H9 (cell line): ENCODE data around the gene MYO1D. TPM values are rescaled to one million over a fixed set of nuclear protein-coding genes. Genes with fewer than 3 reads are reported as not detected.

Experiments
- DNase-seq: peaks from one replicate; pipeline ENCODE4 v3.0.0-alpha.2; 2017
- H2AFZ ChIP-seq: one replicate; pipeline ENCODE4 v1.6.1; 2013; ENCODE audit warnings: mild to moderate bottlenecking, low read length, control low read depth, moderate library complexity
- H2AK5ac ChIP-seq: 2 replicates; pipeline ENCODE4 v1.6.1; 2013; ENCODE audit warnings: low read length, control low read depth, mixed read lengths; ENCODE audit not compliant: insufficient read length
- H2BK120ac ChIP-seq: one replicate; pipeline ENCODE4 v1.6.1; 2013; ENCODE audit warnings: low read depth, mild to moderate bottlenecking, low read length, control low read depth, inconsistent platforms; ENCODE audit not compliant: poor library complexity, severe bottlenecking
- H2BK12ac ChIP-seq: 2 replicates; pipeline ENCODE4 v1.6.1; 2013; ENCODE audit warnings: low read length, control low read depth, mixed read lengths, low read depth; ENCODE audit not compliant: insufficient read length
- H2BK15ac ChIP-seq: 2 replicates; pipeline ENCODE4 v1.6.1; 2013; ENCODE audit warnings: low read depth, low read length, control low read depth
- H2BK20ac ChIP-seq: one replicate; pipeline ENCODE4 v1.6.1; 2013; ENCODE audit warnings: low read depth, mild to moderate bottlenecking, low read length, control low read depth, inconsistent platforms; ENCODE audit not compliant: poor library complexity, severe bottlenecking
- H2BK5ac ChIP-seq: 2 replicates; pipeline ENCODE4 v1.6.1; 2013; ENCODE audit warnings: low read length, control low read depth, mixed read lengths; ENCODE audit not compliant: insufficient read length
- H3K14ac ChIP-seq: 2 replicates; pipeline ENCODE4 v1.6.1; 2013; ENCODE audit warnings: low read length, control low read depth; ENCODE audit not compliant: insufficient read depth
- H3K18ac ChIP-seq: 2 replicates; pipeline ENCODE4 v1.6.1; 2013; ENCODE audit warnings: low read depth, mild to moderate bottlenecking, mixed read lengths, low read length, control low read depth; ENCODE audit not compliant: insufficient read length
- H3K23ac ChIP-seq: 2 replicates; pipeline ENCODE4 v1.6.1; 2013; ENCODE audit warnings: low read length, control low read depth, mixed read lengths, low read depth; ENCODE audit not compliant: insufficient read length
- H3K23me2 ChIP-seq: 2 replicates; pipeline ENCODE4 v1.6.1; 2013; ENCODE audit warnings: low read depth, mild to moderate bottlenecking, mixed read lengths, low read length, control low read depth; ENCODE audit not compliant: insufficient read length, poor library complexity, severe bottlenecking
- H3K27ac ChIP-seq: 2 replicates; pipeline ENCODE4 v1.5.1; 2013; ENCODE audit warnings: low read length, control low read depth, mixed read lengths, low read depth; ENCODE audit not compliant: insufficient read length
- H3K27me3 ChIP-seq: 2 replicates; pipeline ENCODE4 v1.6.1; 2013; ENCODE audit warnings: low read length, control low read depth, inconsistent platforms; ENCODE audit not compliant: insufficient read depth
- H3K4ac ChIP-seq: 2 replicates; pipeline ENCODE4 v1.6.1; 2013; ENCODE audit warnings: low read depth, mild to moderate bottlenecking, control low read depth, inconsistent platforms, low read length, moderate library complexity
- H3K4me1 ChIP-seq: 2 replicates; pipeline ENCODE4 v1.6.1; 2013; ENCODE audit warnings: low read length, control low read depth, inconsistent platforms; ENCODE audit not compliant: insufficient read depth
- H3K4me2 ChIP-seq: 2 replicates; pipeline ENCODE4 v1.6.1; 2013; ENCODE audit warnings: low read length, control low read depth, mixed read lengths; ENCODE audit not compliant: insufficient read length, insufficient read depth
- H3K56ac ChIP-seq: 2 replicates; pipeline ENCODE4 v1.6.1; 2013; ENCODE audit warnings: low read depth, mild to moderate bottlenecking, mixed read lengths, low read length, control low read depth; ENCODE audit not compliant: insufficient read length
- H3K79me1 ChIP-seq: 2 replicates; pipeline ENCODE4 v1.6.1; 2013; ENCODE audit warnings: low read depth, mild to moderate bottlenecking, moderate library complexity, low read length, control low read depth, inconsistent platforms; ENCODE audit not compliant: insufficient read depth, poor library complexity, severe bottlenecking
- H3K79me2 ChIP-seq: 2 replicates; pipeline ENCODE4 v1.6.1; 2013; ENCODE audit warnings: low read length, control low read depth, inconsistent platforms; ENCODE audit not compliant: insufficient read depth
- H3K9ac ChIP-seq: 2 replicates; pipeline ENCODE4 v1.6.1; 2013; ENCODE audit warnings: low read length, control low read depth, mixed read lengths; ENCODE audit not compliant: insufficient read length; ENCODE audit errors: extremely low read depth
- H3K9me3 ChIP-seq: one replicate; pipeline ENCODE4 v1.6.1; 2013; ENCODE audit warnings: low read depth, low read length, inconsistent platforms; ENCODE audit not compliant: control insufficient read depth
- H3T11ph ChIP-seq: one replicate; pipeline ENCODE4 v1.6.1; 2013; ENCODE audit warnings: mild to moderate bottlenecking, low read length, control low read depth, inconsistent platforms
- H4K20me1 ChIP-seq: one replicate; pipeline ENCODE4 v1.6.1; 2013; ENCODE audit not compliant: control insufficient read depth, insufficient read length, insufficient read depth
- H4K5ac ChIP-seq: 2 replicates; pipeline ENCODE4 v1.6.1; 2013; ENCODE audit warnings: low read depth, mild to moderate bottlenecking, mixed read lengths, low read length, control low read depth; ENCODE audit not compliant: insufficient read length
- H4K8ac ChIP-seq: replicated peaks from 2 replicates; pipeline ENCODE4 v1.6.1; 2013; ENCODE audit warnings: low read length, control low read depth, mixed read lengths, low read depth; ENCODE audit not compliant: insufficient read length
- H4K91ac ChIP-seq: 2 replicates; pipeline ENCODE4 v1.6.1; 2013; ENCODE audit warnings: low read depth, mild to moderate bottlenecking, moderate library complexity, mixed read lengths, low read length, control low read depth; ENCODE audit not compliant: insufficient read length
- H3K27ac Mint-ChIP-seq, 3 experiments: 2 replicates in 2 of 3; 3 replicates in 1 of 3; pipeline ENCODE4 v1.8.0; 2020 to 2021; ENCODE audit warnings: mixed read lengths in 3 of 3, mild to moderate bottlenecking in 1 of 3, moderate library complexity in 1 of 3
- H3K27me3 Mint-ChIP-seq: 2 replicates; pipeline ENCODE4 v1.8.0; 2021; ENCODE audit warnings: low read depth, mild to moderate bottlenecking, moderate library complexity, mixed read lengths
- H3K36me3 Mint-ChIP-seq, 3 experiments: 2 replicates in 2 of 3; 3 replicates in 1 of 3; pipeline ENCODE4 v1.8.0; 2020 to 2021; ENCODE audit warnings: low read depth in 3 of 3, mixed read lengths in 3 of 3; ENCODE audit not compliant: insufficient read depth in 1 of 3
- H3K4me1 Mint-ChIP-seq, 2 experiments: 2 replicates each; pipeline ENCODE4 v1.8.0; 2020; ENCODE audit warnings: mixed read lengths in 2 of 2
- H3K4me3 Mint-ChIP-seq, 2 experiments: 2 replicates in 1 of 2; 3 replicates in 1 of 2; pipeline ENCODE4 v1.8.0; 2020 to 2021; ENCODE audit warnings: mild to moderate bottlenecking in 2 of 2, mixed read lengths in 2 of 2, moderate library complexity in 1 of 2
- H3K9me3 Mint-ChIP-seq, 2 experiments: 2 replicates in 1 of 2; 3 replicates in 1 of 2; pipeline ENCODE4 v1.8.0; 2020; ENCODE audit warnings: mild to moderate bottlenecking in 2 of 2, mixed read lengths in 2 of 2, moderate library complexity in 1 of 2
- WGBS: extraction: QIAGEN DNeasy Blood & Tissue Kit; methylation state at CpG from one replicate; pipeline ENCODE4 v1.1.7; 2013; ENCODE audit warnings: missing lambda C conversion rate, low lambda C conversion rate, mixed read lengths; ENCODE audit not compliant: insufficient read length; ENCODE audit errors: extremely low coverage; 5-methylcytosine and 5-hydroxymethylcytosine counted together
- total RNA-seq: library from RNA; stranded (reverse); gene quantifications from 2 replicates; pipeline ENCODE4 v1.2.1, GENCODE V29; 2021
- TF ChIP-seq, protein P1 (sequence below): fragments of 200-600 bp; sonication (generic); conservative IDR thresholded peaks from 3 replicates; pipeline ENCODE4 v1.8.0; 2021; ENCODE audit warnings: antibody characterized with exemption, mild to moderate bottlenecking

Gene MYO1D
- total RNA-seq, 1 experiment from 2014 or later = 19.0 TPM

DNA sequence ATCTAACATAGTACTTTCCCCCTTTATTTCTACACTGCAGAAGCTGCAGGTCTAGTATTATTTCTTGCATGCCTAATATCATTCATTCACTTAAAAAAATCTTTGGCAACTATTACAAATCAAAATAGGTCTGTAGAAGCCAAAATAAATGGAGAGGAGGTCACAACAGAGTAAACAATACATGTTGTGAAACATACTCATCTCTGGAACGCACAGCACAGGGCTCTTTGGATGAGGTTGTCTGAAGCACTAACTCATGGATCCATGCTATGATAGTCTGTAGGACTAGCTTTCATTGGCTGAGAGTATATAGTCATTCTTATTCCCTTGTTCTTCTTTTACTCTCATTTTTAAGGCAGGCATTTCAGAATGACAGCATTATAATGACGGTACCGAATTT lies 21.3 kb downstream of the MYO1D start:
- no peaks in the 10 kb centered on the region for H3K79me2 ChIP-seq
- H3K79me1 ChIP-seq = no peaks in the 10 kb centered on the region
- no peak overlapping the region for H2AFZ ChIP-seq
- H3T11ph ChIP-seq = no peak overlapping the region
- no peak overlapping the region for H3K27ac ChIP-seq
- no peak overlapping the region for H4K91ac ChIP-seq
- no peaks in the 10 kb centered on the region for H3K9me3 ChIP-seq
- no CpG with 5 or more reads among the region's 3 CpGs for WGBS
- TF ChIP-seq, protein P1, sequence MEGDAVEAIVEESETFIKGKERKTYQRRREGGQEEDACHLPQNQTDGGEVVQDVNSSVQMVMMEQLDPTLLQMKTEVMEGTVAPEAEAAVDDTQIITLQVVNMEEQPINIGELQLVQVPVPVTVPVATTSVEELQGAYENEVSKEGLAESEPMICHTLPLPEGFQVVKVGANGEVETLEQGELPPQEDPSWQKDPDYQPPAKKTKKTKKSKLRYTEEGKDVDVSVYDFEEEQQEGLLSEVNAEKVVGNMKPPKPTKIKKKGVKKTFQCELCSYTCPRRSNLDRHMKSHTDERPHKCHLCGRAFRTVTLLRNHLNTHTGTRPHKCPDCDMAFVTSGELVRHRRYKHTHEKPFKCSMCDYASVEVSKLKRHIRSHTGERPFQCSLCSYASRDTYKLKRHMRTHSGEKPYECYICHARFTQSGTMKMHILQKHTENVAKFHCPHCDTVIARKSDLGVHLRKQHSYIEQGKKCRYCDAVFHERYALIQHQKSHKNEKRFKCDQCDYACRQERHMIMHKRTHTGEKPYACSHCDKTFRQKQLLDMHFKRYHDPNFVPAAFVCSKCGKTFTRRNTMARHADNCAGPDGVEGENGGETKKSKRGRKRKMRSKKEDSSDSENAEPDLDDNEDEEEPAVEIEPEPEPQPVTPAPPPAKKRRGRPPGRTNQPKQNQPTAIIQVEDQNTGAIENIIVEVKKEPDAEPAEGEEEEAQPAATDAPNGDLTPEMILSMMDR = no peak
- no peak overlapping the region for H4K8ac ChIP-seq
- no peak overlapping the region for H2BK5ac ChIP-seq
- no peak overlapping the region for H3K9ac ChIP-seq
- Mint-ChIP-seq H3K4me1 (peaks cover 13 to 15% of the 10 kb centered on the region in 2 experiments), H3K4me3 (no peak overlapping the region), H3K36me3 (no peaks in the 10 kb centered on the region; a peak in 1 of 7 replicates), H3K27me3 (no peaks in the 10 kb centered on the region), H3K27ac (no peak overlapping the region), H3K9me3 (no peaks in the 10 kb centered on the region)
- no peaks in the 10 kb centered on the region for H3K23me2 ChIP-seq
- no peaks in the 10 kb centered on the region for H4K20me1 ChIP-seq
- H2AK5ac ChIP-seq = no peak overlapping the region
- peaks cover 9% of the 10 kb centered on the region; the same call in 1 of the 2 replicates for H3K4me1 ChIP-seq
- H3K56ac ChIP-seq = no peak overlapping the region
- no peak overlapping the region for H4K5ac ChIP-seq
- no peak overlapping the region for H2BK120ac ChIP-seq
- H3K27me3 ChIP-seq = no peaks in the 10 kb centered on the region
- no peak overlapping the region for H2BK15ac ChIP-seq
- no peak overlapping the region for H2BK20ac ChIP-seq
- no peak overlapping the region for H3K18ac ChIP-seq
- H3K4ac ChIP-seq = no peak overlapping the region
- H3K4me2 ChIP-seq = no peak overlapping the region
- DNase-seq = no peak
- H3K14ac ChIP-seq = no peak overlapping the region
- H3K23ac ChIP-seq = no peak overlapping the region
- no peak overlapping the region for H2BK12ac ChIP-seq
